ENCODE data around the gene ARHGEF12. TPM values are rescaled to one million over a fixed set of nuclear protein-coding genes. Genes with fewer than 3 reads are reported as not detected.

The ARHGEF12 gene
- polyA plus RNA-seq, 1 donor (not counting 4 experiments of a cell fraction or from before 2014, with no cell fraction given) = 28.8 TPM

GRCh38 chr11:120527111-120527761 lies 191.0 kb downstream of the ARHGEF12 start:
- Histone ChIP-seq H3K36me3 (ENCODE audit: control insufficient read depth in 2 of 2, extremely low read depth in 1 of 2, insufficient read depth in 2 of 2, low read length in 2 of 2) (no peaks in the 10 kb centered on the region), H3K9me1 (ENCODE audit: control insufficient read depth, extremely low read depth, insufficient read depth, low read length) (no peaks in the 10 kb centered on the region), H4K20me1 (ENCODE audit: control insufficient read depth, extremely low read depth, insufficient read depth, low read length) (no peaks in the 10 kb centered on the region), H3K9ac (ENCODE audit: control insufficient read depth, extremely low read depth, insufficient read depth, low read length) (no peak overlapping the region), H3K4me2 (ENCODE audit: control insufficient read depth, extremely low read depth, insufficient read depth, low read depth, low read length) (no peak overlapping the region), H3K4me3 (ENCODE audit: control insufficient read depth in 2 of 3, extremely low read depth in 1 of 3, insufficient read depth in 2 of 3, low read depth in 1 of 3, low read length in 3 of 3) (no peak overlapping the region), H3K4me1 (ENCODE audit: control insufficient read depth, extremely low read depth, insufficient read depth, low read length) (no peaks in the 10 kb centered on the region), H3K9me3 (ENCODE audit: control insufficient read depth, low read depth, low read length) (no peaks in the 10 kb centered on the region), H3K79me2 (ENCODE audit: control insufficient read depth, insufficient read depth, low read length) (no peaks in the 10 kb centered on the region), H3K27me3 (ENCODE audit: control insufficient read depth, extremely low read depth, insufficient read depth, low read length) (peaks cover 20% of the 10 kb centered on the region), H2AFZ (ENCODE audit: control insufficient read depth, low read length) (no peak overlapping the region), H3K27ac (ENCODE audit: control insufficient read depth, insufficient read depth, low read length) (no peak overlapping the region)
- dilution Hi-C loops (cut with MboI; ENCODE audit: extremely low pct_ligation_motif_present, low sequenced_read_pairs) = no loop called here
- TF ChIP-seq EZH2 (IDR thresholded peaks at IDR 0.05; ENCODE audit: low read length) = no peak
- FAIRE-seq (no peak), DNase-seq (ENCODE audit: low read depth, low spot score) (no peak)

- DNase-seq (ENCODE audit: low read depth, low spot score) = no peak
- H3K9ac ChIP-seq (ENCODE audit: control insufficient read depth, extremely low read depth, insufficient read depth, low read length) = no peak overlapping the region
- H3K9me3 ChIP-seq (ENCODE audit: control insufficient read depth, low read depth, low read length) = no peaks in the 10 kb centered on the region
- H2AFZ ChIP-seq (ENCODE audit: control insufficient read depth, low read length) = no peak overlapping the region
- TF ChIP-seq, protein P1, sequence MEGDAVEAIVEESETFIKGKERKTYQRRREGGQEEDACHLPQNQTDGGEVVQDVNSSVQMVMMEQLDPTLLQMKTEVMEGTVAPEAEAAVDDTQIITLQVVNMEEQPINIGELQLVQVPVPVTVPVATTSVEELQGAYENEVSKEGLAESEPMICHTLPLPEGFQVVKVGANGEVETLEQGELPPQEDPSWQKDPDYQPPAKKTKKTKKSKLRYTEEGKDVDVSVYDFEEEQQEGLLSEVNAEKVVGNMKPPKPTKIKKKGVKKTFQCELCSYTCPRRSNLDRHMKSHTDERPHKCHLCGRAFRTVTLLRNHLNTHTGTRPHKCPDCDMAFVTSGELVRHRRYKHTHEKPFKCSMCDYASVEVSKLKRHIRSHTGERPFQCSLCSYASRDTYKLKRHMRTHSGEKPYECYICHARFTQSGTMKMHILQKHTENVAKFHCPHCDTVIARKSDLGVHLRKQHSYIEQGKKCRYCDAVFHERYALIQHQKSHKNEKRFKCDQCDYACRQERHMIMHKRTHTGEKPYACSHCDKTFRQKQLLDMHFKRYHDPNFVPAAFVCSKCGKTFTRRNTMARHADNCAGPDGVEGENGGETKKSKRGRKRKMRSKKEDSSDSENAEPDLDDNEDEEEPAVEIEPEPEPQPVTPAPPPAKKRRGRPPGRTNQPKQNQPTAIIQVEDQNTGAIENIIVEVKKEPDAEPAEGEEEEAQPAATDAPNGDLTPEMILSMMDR (optimal IDR thresholded peaks at IDR 0.05 in 1 of 3, IDR thresholded peaks at IDR 0.05 in 1 of 3, conservative IDR thresholded peaks at IDR 0.05 in 1 of 3; ENCODE audit: extremely low read depth in 1 of 3, insufficient read depth in 2 of 3, low read length in 3 of 3) = no peak
- TF ChIP-seq EZH2 (IDR thresholded peaks at IDR 0.05; ENCODE audit: low read length) = no peak
- H4K20me1 ChIP-seq (ENCODE audit: control insufficient read depth, extremely low read depth, insufficient read depth, low read length) = no peaks in the 10 kb centered on the region
- no peaks in the 10 kb centered on the region for H3K36me3 ChIP-seq (ENCODE audit: control insufficient read depth in 2 of 2, extremely low read depth in 1 of 2, insufficient read depth in 2 of 2, low read length in 2 of 2)
- H3K79me2 ChIP-seq (ENCODE audit: control insufficient read depth, insufficient read depth, low read length) = no peaks in the 10 kb centered on the region
- no peak overlapping the region for H3K27ac ChIP-seq (ENCODE audit: control insufficient read depth, insufficient read depth, low read length)
- no peak overlapping the region for H3K4me3 ChIP-seq (ENCODE audit: control insufficient read depth in 2 of 3, extremely low read depth in 1 of 3, insufficient read depth in 2 of 3, low read depth in 1 of 3, low read length in 3 of 3)
- H3K27me3 ChIP-seq (ENCODE audit: control insufficient read depth, extremely low read depth, insufficient read depth, low read length) = peaks cover 24% of the 10 kb centered on the region
- FAIRE-seq = no peak
- no peaks in the 10 kb centered on the region for H3K4me1 ChIP-seq (ENCODE audit: control insufficient read depth, extremely low read depth, insufficient read depth, low read length)
- H3K4me2 ChIP-seq (ENCODE audit: control insufficient read depth, extremely low read depth, insufficient read depth, low read depth, low read length) = no peak overlapping the region
- no peaks in the 10 kb centered on the region for H3K9me1 ChIP-seq (ENCODE audit: control insufficient read depth, extremely low read depth, insufficient read depth, low read length)
- dilution Hi-C loops (cut with MboI; ENCODE audit: extremely low pct_ligation_motif_present, low sequenced_read_pairs) = no loop called here
Observed at GRCh38 chr11:120528749-120529148, 192.5 kb downstream of the ARHGEF12 start.

DNA sequence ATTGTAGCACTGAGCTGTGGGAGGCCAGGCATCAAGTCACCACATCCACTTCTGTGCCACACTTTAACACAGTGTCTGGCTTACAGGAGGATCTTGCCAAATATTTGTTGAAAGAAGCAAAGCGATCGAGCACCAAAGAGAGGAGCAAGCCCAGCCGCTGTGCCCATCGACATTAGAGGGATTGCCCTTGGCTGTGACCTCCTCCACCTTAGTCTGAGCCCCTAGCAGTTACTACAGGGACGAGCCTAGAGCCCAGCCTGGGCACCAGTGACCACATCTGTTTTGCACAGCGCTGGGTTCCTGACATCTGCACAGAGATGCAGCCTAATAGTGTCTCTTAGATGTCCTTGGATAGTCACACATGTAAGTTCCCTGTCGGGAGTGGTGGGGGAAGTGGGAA lies 193.0 kb downstream of the ARHGEF12 start:
- Histone ChIP-seq H3K9me1 (ENCODE audit: control insufficient read depth, extremely low read depth, insufficient read depth, low read length) (no peaks in the 10 kb centered on the region), H3K4me3 (ENCODE audit: control insufficient read depth in 2 of 3, extremely low read depth in 1 of 3, insufficient read depth in 2 of 3, low read depth in 1 of 3, low read length in 3 of 3) (no peak overlapping the region), H3K27ac (ENCODE audit: control insufficient read depth, insufficient read depth, low read length) (no peak overlapping the region), H3K4me1 (ENCODE audit: control insufficient read depth, extremely low read depth, insufficient read depth, low read length) (no peaks in the 10 kb centered on the region), H3K9me3 (ENCODE audit: control insufficient read depth, low read depth, low read length) (no peaks in the 10 kb centered on the region), H3K79me2 (ENCODE audit: control insufficient read depth, insufficient read depth, low read length) (no peaks in the 10 kb centered on the region), H2AFZ (ENCODE audit: control insufficient read depth, low read length) (no peak overlapping the region), H3K9ac (ENCODE audit: control insufficient read depth, extremely low read depth, insufficient read depth, low read length) (no peak overlapping the region), H4K20me1 (ENCODE audit: control insufficient read depth, extremely low read depth, insufficient read depth, low read length) (no peaks in the 10 kb centered on the region), H3K36me3 (ENCODE audit: control insufficient read depth in 2 of 2, extremely low read depth in 1 of 2, insufficient read depth in 2 of 2, low read length in 2 of 2) (no peaks in the 10 kb centered on the region), H3K27me3 (ENCODE audit: control insufficient read depth, extremely low read depth, insufficient read depth, low read length) (peaks cover 24% of the 10 kb centered on the region), H3K4me2 (ENCODE audit: control insufficient read depth, extremely low read depth, insufficient read depth, low read depth, low read length) (no peak overlapping the region)
- dilution Hi-C loops (cut with MboI; ENCODE audit: extremely low pct_ligation_motif_present, low sequenced_read_pairs) = no loop called here
- DNase-seq (ENCODE audit: low read depth, low spot score) (no peak), FAIRE-seq (no peak)
- TF ChIP-seq, protein P1 (optimal IDR thresholded peaks at IDR 0.05 in 1 of 3, IDR thresholded peaks at IDR 0.05 in 1 of 3, conservative IDR thresholded peaks at IDR 0.05 in 1 of 3; ENCODE audit: extremely low read depth in 1 of 3, insufficient read depth in 2 of 3, low read length in 3 of 3) = no peak
